H4 (cell line): Measurements from ENCODE around the gene VSIR. TPM values are rescaled to one million over a fixed set of nuclear protein-coding genes. Genes with fewer than 3 reads are reported as not detected.

Source experiments
- DNase-seq: peaks from one replicate; pipeline ENCODE4 v3.0.0-alpha.2; 2015; ENCODE audit warnings: low spot score
- total RNA-seq: library from RNA; depleted of rRNA; stranded (reverse); fragments of >200 nt; shearing (Covaris generic); gene quantifications from 2 replicates; pipeline ENCODE4 v1.2.3, GENCODE V29; 2014

VSIR gene
- total RNA-seq, 1 experiment from 2014 or later: 0.81 TPM

DNA sequence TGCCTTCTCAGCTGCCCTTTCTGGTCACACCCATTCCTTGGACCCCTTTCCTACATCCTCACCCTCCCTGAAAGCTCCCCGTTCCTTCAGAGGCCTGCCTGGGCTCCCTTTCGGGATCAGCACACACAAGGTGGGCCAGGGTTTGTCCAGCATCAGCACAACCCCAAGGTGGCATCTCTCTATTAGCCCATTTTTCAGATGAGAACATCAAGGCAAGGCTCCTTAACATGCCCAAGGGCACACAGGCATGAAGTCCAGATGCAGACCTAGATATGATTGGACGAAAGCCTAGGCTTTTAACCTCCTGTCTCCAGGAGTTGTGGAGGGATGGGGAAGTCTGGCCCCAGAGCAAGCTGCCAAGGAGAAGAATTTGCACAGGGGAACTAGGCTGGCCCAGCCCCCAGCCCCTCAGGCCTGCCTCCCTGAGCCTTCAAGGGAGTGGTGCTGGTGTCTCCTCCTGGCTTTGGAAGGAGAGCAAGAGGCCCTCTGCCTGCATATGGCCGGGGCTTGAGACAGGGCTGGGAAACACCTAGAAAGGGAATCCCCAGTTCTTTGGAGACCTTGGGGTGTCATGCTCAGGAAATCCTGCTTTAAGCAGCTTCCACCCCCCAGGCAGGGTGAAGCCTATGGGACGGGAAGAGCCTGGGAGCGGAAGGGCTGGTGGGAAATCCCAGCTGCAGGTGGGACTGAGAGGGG, 9.0 kb upstream of the VSIR start:
- no peak for DNase-seq

DNA sequence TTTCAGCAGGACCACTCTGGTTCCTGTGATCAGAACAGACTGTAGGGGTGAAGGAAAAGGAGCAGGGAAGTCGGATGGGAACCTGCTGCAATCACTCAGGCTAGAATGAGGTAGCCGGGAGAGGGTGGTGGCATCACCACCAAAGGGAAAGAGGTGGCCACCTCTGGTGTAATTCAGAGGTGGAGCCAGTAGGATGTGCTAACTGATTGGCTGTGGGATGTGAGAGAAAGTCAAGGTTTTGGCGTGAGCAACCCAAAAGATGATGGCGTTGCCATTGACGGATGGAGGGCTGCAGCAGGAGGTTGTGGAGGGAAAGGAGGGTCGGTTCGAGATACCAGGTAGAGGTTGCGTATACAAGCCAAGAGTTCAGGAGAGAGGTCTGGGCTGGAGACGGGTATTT, 7.4 kb upstream of the VSIR start:
- no peak for DNase-seq

DNA sequence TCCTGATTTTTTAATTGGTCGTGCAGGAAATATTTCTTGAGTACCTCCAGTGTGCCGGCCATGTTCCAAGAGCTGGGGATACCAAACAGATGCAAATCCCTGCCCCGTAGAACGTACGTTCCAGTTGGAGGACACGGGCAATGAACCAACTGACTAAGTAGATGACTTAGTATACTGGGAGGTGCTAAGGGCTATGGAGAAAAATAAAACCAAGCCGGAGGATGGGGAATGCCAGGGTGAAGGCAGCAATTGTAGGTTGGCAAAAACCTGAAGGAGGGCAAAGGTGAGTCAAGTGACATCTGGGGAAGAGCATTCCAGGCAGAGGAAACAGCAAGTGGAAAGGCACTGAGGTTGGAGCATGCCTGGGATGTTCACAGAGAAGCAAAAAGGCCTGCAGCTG, 6.8 kb upstream of the VSIR start:
- no peak for DNase-seq

DNA sequence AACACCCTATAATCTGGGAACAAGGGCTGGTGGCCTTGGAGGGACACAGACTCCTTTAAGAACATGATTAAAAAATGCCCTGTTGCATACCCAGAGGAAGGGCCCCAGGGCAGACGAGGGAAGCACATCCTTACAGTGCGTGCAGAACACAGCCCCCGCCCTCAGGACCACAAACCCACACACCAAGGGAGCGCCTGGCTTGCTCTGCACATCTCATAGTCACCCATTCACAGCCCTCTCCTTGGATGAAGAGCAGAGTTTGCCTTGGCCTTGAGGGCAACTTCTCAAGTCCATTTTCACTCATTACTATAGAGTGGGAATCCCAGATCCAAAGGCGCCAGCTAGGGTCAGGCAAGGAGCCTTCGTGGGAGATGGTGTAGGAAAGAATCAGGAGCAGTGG, 6.3 kb upstream of the VSIR start:
- DNase-seq: no peak

DNA sequence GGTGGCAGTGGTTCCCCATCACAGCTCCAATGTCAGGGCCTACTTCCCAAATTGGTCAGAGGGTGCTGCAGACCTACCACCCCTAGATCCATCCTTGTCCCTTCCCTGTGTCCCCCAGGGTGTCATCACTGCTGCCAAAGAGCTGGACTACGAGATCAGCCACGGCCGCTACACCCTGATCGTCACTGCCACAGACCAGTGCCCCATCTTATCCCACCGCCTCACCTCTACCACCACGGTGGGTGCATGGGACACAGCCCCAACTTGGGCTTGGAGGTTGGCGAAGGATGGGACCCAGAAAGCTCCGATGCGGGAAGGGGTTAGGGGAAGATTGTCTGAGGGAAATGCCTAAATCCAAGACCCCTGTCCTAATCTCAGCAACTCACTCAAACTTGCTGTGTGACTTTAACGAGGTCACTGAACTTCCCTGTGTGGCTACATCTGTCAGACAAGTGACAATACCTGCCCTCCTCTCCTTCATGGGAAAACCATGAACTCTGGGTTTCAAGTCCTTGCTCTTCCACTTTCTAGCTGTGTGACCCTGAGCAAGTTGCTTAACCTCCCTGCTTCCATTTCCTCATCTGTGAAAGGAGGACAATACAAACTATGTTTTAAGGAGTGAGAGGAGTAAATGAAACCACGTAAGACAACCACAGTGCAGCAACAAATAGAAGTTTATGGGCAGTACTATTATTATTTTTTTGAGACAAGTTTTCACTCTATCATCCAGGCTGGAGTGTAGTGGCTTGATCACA, 4.9 kb upstream of the VSIR start:
- no peak for DNase-seq

DNA sequence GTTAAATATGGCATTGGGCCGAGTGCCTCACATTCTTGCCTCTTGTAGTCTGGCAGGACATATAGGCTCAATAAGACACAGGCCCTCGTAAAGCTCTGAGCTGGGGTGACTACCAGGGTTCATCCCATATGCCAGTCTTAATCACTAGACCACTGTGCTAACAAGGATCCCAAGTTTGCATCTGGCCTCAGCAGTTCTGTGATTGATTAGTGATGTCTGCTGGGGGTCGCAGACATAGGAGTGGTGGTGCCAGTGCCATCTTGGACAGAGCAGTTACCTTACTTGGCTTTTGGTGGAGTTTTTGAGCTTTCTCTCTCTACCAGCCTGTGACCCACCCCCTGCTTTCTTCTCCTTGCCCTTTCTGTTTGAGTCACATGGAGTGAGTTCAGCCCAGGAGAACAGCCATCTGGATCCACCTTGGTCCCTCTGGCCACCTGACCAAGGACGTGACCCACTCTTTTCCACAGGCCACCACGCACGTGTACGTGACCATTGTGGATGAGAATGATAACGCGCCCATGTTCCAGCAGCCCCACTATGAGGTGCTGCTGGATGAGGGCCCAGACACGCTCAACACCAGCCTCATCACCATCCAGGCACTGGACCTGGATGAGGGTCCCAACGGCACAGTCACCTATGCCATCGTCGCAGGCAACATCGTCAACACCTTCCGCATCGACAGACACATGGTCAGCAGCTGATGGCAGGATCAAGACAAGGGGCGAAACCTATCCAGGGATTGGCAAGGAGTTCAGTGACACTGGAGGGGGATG, 4.1 kb upstream of the VSIR start:
- no peak for DNase-seq

- no peak for DNase-seq
These were observed 3.2 kb upstream of the VSIR start for GRCh38 chr10:71776481-71776925.

GRCh38 chr10:71774916-71775702, 1.8 kb upstream of the VSIR start:
- no peak for DNase-seq

GRCh38 chr10:71772832-71773220, 494 bp downstream of the VSIR start:
- no peak for DNase-seq

- DNase-seq: peak; percentile 75
These were observed 1.3 kb downstream of the VSIR start for GRCh38 chr10:71771821-71772617.

GRCh38 chr10:71771204-71771603, 2.1 kb downstream of the VSIR start:
- no peak for DNase-seq

DNA sequence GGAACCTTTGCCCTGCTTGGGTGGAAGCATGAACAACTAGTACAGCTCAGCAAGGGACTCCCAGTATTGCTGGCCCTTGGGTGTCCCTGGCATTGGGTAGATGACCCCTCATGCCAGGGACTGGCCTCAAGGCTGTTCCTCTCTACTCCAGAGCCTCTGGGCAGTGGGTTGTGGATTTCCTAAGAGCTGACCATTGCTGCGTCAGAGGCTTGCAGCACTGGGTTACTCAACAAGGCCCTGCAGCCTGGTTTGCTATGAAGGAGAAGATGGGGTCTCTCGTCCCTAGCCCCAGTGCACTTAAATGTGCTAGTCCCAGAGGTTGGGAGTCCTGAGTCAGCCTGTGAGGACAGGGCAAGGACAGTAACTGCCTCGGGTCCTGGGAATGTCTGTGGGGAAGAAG, 2.5 kb downstream of the VSIR start:
- no peak for DNase-seq

DNA sequence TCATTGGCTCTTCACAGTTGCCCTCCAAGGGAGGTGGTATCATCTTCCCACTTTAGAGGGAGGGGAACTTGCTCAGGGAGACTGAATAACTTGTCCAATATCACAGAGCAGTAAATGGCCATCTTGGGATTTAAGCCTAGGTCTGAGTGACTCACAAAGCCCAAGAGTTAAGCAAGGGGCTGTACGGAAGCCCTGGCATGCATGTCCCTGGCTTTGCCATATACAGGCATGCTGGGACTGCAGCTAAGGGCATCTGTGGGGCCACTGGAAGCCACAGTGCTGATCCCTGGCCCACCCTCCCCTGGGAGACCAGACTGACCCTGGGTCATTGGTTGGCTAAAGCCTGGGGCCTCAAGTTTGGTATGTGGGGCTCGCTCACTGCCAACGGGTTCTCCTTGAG, 3.1 kb downstream of the VSIR start:
- no peak for DNase-seq

GRCh38 chr10:71769279-71769823, 4.0 kb downstream of the VSIR start:
- DNase-seq: no peak

- no peak for DNase-seq
These were observed 5.8 kb downstream of the VSIR start for GRCh38 chr10:71767420-71768035.

GRCh38 chr10:71766717-71767419, 6.5 kb downstream of the VSIR start:
- DNase-seq: peak; percentile 88

GRCh38 chr10:71765906-71766716, 7.2 kb downstream of the VSIR start:
- no peak for DNase-seq

- no peak for DNase-seq
These were observed 8.0 kb downstream of the VSIR start for GRCh38 chr10:71765176-71765904.
